ENCODE data around the gene FNIP1.
"Not testable (repeated sequence)": the region's sequence is repeated elsewhere in the genome, so short reads cannot be mapped to it uniquely, and the experiment has no call there.

The FNIP1 gene

GRCh38 chr5:131796793-131797693 lies at the start of gene FNIP1:
TSS of gene FNIP1 (minus strand) at chr5:131797017. CDS start at chr5:131796921, 96 bp downstream.
- DNase-seq, result peak; percentile 67

DNA sequence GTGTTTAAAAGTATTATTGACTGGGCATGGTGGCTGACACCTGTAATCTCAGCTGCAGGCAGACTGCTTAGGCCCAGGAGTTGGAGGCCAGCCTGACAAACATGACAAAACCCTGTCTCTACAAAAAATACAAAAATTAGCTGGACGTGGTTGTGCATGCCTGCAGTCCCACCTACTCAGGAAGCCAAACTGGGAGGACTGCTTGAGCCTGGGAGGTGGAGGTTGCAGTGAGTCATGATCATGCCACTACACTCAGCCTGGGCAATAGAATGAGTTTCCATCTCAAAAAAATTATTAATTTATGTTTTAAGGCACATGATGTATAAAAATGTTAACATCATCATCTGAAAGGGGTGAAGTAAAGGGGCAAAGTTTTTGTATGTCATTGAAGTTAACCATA lies 49.7 kb upstream of the FNIP1 start:
- no peak for DNase-seq

DNA sequence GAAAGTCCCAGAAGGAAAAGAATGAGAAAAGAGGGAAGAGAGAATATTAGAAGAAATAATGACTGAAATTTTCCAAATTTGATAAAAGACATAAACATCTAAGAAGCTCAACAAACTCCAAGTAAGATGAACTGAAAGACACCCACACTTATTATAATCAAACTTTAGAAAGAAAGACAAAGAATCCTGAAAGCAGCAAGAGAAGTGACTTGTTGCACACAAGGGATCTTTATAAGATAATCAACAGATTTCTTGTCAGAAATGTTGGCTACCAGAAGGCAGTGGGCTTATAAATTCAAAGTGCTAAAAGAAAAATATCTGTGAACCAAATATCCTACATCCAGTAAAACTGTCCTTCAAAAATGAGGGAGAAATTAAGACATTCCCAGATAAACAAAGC lies 49.0 kb upstream of the FNIP1 start:
- DNase-seq, result no peak

DNA sequence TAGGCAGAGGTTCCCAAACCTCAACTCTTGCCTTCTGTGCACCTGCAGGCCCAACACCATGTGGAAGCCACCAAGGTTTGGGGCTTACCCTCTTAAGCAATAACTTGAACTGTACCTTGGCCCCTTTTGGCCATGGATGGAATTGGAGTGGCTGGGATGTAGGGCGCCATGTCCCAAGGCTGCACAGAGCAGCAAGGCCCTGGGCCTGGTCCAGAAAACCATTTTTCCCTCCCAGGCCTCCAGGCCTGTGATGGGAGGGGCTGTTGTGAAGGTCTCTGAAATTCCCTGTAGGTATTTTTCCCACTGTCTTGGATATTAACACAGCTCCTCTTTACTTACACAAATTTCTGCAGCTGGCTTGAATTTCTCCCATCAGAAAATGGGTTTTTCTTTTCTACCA lies 46.2 kb upstream of the FNIP1 start:
- not testable (repeated sequence) for DNase-seq

DNA sequence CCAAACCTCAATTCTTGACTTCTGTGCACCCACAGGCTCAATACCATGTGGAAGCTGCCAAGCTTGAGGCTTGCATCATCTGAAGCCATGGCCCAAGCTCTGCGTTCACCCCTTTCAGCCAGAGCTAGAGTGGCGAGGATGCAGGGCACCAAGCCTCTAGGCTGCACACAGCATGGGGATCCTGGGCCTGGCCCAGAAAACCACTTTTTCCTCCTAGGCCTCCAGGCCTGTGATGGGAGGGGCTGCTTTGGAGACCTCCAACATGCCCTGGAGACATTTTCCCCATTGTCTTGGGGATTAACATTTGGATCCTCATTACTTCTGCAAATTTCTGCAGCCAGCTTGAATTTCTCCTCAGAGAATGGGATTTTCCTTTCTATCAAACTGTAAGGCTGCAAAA lies 35.9 kb upstream of the FNIP1 start:
- not testable (repeated sequence) for DNase-seq

- no peak for DNase-seq
Measured at GRCh38 chr5:131825404-131826013, 28.7 kb upstream of the FNIP1 start.

- DNase-seq, result no peak
Measured at GRCh38 chr5:131824631-131825030, 27.8 kb upstream of the FNIP1 start.

- no peak for DNase-seq
Measured at GRCh38 chr5:131821221-131821620, 24.4 kb upstream of the FNIP1 start.

- no peak for DNase-seq
Measured at GRCh38 chr5:131818001-131818724, 21.3 kb upstream of the FNIP1 start.

- DNase-seq, result no peak
Measured at GRCh38 chr5:131814990-131815389, 18.2 kb upstream of the FNIP1 start.

DNA sequence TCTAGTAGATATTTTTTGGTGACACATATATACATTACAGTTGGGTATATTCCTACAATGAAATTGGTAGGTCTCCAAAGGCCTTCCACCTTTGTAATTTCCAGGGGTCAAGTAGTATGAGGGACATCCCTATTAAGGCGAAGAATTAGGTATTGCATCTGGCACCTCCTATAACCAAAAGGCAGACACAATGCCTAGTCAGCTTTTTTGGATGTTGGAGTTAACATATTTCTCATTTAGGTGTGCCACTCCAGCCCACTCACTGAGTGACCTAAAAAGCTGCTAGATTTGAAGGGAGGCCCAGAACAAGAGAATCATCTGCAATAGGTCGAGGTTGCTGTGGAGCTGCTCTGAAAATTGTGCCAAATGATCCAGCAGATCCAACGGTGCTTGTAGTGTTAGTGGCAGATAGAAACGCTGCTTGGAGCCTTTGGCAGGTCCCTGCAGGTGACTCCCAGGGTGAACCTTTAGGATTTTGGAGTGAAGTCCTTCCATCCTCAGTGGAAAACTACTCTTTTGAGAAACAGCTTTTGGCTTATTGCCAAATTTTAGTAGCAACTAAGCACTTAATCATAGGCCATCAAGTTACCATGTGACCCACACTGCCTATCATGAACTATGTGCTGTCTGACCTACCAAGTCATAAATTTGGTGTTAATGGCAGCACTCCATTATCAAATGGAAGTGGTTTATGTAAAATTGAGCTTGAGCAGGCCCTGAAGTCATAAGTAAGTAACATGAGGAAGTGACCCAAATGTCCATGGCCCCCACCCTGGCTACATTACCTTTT lies 15.7 kb upstream of the FNIP1 start:
- no peak for DNase-seq

DNA sequence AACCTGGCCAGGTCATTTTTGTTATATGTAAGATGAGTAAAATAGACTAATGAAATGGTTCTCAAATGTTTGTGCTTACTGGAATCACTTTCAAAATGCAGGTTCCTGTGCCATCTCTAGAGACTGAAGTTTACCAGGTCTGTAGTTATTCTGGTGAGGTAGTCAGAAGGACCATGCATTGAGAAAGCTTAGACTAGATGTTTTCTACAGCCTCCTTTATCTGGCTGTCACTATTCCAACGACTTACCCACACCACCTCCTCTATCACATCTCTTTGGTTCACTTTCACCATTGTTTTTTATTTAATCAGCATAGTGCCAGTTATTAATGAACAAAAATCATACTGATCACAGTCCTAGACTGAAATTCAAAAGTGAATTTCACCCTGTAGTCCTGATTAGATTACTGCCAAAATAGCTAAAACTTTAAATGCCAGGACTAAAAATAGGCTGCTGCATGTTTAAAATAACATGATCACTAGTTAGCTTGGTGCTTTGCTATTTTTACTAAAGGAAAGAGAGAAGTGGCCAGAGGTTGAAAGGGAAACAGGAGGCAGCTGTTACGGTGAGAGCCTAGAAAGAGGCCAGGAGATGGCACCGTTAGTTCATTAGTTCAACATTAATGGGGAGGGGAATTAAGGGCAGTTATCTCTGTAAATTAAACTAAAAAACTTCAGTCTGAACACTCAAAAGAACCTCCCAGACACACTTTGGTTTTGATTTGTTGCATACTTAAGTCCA lies 13.9 kb upstream of the FNIP1 start:
- DNase-seq, result no peak

- no peak for DNase-seq
Measured at GRCh38 chr5:131795879-131796792, 681 bp downstream of the FNIP1 start.

DNA sequence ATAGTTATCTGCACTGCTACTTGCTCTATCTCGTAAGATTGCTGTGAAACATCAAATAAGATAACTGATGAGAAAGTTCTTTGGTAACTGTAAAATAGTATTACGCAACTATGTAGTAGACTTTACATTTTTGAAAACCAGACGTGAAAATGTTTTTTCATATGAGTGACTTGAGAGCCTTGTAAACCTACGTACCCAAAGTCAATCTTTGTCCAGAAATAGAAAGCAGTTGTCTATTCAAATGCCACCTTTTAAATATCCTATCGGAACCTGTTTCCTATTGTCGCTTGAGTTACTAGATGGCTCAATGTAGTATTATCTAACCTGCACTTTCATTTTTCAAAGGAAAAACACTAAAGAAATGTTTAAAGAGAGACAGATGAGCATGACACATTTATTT lies 1.6 kb downstream of the FNIP1 start:
- no peak for DNase-seq

DNA sequence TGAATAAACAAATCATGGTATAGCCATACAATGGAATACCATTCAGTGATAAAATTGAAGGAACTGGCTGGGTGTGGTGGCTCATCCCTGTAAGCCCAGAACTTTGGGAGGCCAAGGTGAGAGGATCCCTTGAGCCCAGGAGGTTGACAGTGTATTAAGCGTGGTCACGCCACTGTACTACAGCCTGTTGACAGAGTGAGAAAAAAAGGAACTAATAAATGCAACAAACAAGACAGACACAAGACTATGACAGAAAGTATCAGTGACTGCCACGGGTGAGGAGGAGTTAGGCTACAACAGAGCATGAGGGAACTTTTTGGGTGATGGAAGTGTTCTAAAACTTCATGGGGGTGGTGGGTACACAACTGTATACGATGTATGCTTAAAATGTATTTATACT lies 2.2 kb downstream of the FNIP1 start:
- DNase-seq, result no peak

DNA sequence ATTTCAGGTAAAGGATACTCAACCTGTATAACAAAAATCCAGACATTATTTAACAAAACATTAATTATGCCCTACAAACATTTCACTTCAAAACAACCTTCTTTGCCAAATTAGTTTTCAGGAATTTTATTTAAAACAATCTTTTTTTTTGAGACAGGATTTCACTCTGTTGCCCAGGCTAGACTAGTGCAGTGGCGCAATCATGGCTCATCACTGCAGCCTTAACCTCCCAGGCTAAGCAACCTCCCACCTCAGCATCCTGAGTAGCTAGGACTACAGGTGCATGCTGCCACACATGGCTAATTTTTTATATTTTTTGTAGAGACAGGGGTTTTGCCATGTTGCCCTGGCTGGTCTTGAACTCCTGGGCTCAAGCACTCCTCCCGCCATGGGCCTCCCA lies 3.9 kb downstream of the FNIP1 start:
- DNase-seq, result no peak

DNA sequence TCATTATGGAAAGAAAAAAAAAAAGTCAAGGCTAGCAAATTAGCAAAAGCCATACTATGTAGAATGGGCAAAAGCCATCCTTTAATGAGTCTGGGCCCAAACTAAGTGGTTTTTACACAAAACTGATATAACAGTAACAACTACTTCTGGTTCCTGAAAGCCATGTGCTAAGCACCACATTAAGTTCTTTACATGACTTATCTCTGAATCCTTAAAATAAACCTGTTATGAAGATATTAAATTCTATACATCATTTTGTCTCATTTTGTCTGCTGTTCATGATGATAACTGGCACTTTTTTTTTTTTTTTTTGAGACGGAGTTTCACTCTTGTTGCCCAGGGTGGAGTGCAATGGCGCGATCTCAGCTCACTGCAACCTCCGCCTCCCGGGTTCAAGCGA lies 5.0 kb downstream of the FNIP1 start:
- DNase-seq, result no peak

DNA sequence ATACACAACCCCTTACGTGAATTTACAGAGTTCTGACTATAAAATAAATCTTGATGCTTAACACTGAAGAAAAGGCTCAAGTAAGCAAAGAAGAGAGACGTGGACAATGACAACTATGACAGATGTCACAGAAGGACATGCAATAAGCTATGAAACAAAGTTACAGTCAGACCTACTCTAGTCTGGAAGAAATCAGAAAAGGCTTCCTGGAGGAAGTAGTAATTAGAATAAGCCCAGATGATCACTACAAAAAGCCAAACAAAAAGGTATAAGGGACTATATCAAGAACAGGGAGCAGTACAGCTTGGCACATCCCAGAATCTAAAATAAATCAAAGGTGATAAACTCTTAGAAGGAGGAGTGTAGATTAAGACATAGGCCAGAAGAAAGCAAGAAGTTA lies 6.3 kb downstream of the FNIP1 start:
- no peak for DNase-seq

DNA sequence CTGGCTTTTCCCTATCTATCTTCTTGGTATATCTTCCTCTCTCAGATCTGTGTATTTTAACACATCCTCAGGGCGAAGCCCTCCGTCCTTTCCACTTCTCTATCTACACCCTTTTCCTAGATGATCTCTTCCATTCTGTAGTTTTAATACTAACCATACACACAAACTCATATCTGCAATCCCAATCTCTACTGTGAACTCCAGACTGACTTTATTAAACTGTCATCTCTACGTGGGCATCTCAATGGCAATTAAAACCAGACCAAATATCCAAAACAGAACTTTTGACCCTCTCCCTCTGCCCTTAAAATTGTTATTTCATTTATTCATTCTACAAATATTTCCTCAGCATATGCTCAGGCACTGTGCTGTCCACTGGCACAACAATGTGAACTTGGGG lies 7.1 kb downstream of the FNIP1 start:
- DNase-seq, result no peak

DNA sequence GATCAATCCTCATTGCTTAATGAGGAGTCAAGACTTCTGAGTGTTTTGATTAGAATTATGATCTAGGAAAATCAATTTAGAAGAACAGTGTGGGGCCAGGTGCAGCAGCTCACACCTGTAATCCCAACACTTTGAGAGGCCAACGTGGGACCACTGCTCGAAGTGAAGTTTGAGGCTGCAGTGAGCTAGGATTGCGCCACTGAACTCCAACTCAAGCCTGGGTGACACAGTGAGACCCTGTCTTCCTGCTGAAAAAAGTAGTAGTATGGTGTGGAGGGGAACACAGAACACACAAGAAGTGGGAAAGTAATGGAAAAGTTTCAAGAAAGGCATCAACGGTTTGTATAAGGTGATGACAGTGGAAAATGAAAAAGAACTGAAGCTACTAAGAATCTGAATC lies 9.1 kb downstream of the FNIP1 start:
- DNase-seq, result no peak
